Sigmoid colon (tissue), 3 donors: ENCODE results near the gene SCUBE3.

ENCODE experiments used
- CTCF ChIP-seq, 4 experiments: fragments of 450-650 bp in 3 of 4; fragments of 200-600 bp in 1 of 4; IDR thresholded peaks; one replicate each; pipeline ENCODE4 v1.5.1; 2016 to 2019; ENCODE audit warnings: antibody characterized with exemption in 4 of 4, mild to moderate bottlenecking in 3 of 4, moderate library complexity in 2 of 4
- POLR2A ChIP-seq, 2 donors: fragments of 450-650 bp; IDR thresholded peaks; one replicate each; pipeline ENCODE4 v1.6.1; 2016; ENCODE audit warnings: antibody characterized with exemption in 2 of 2, mild to moderate bottlenecking in 2 of 2, moderate library complexity in 2 of 2

- no peak for TF ChIP-seq POLR2A (IDR thresholded peaks at IDR 0.05)
- TF ChIP-seq CTCF (IDR thresholded peaks at IDR 0.05), result no peak
Observed at GRCh38 chr6:35178932-35179832, 34.6 kb upstream of the SCUBE3 start.
